GM21423 (cell line): ENCODE data around the gene ZNF81.
"Not testable (repeated sequence)": the region's sequence is repeated elsewhere in the genome, so short reads cannot be mapped to it uniquely, and the experiment has no call there.

ENCODE experiments used
- ATAC-seq: cut with Tn5 transposase; IDR thresholded peaks from one replicate; pipeline ENCODE4 v1.9.1; 2021; ENCODE audit warnings: mild to moderate bottlenecking, moderate library complexity; ENCODE audit not compliant: unreplicated experiment

Gene ZNF81

GRCh38 chrX:47843363-47843762 is 6.7 kb downstream of the ZNF81 start:
- no peak for ATAC-seq

DNA sequence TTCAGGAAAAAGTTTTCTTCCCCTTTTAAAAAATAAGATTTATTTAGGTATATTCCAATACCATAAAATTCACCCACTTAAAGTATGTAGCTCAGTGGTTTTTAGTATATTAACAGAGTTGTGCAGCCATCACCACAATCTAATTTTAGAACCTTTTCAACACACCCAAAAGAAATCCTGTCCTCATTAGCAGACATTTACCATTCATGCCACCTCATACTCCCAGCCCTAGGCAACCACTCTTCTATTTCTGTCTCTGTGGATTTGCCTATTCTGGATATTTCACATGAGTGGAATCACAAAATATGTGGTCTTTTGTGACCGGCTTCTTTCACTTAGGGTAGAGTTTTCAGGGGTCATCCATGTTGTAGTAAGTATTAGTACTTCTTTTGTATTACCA is 7.4 kb downstream of the ZNF81 start:
- ATAC-seq: no peak

- ATAC-seq: no peak
These were observed 9.3 kb downstream of the ZNF81 start for GRCh38 chrX:47846040-47846439.

GRCh38 chrX:47849778-47850177 is 13.1 kb downstream of the ZNF81 start:
- ATAC-seq: no peak

GRCh38 chrX:47850389-47850788 is 13.7 kb downstream of the ZNF81 start:
- not testable (repeated sequence) for ATAC-seq

- ATAC-seq: no peak
These were observed 14.2 kb downstream of the ZNF81 start for GRCh38 chrX:47850901-47851300.

GRCh38 chrX:47854474-47854873 is 17.8 kb downstream of the ZNF81 start:
- ATAC-seq: no peak

- ATAC-seq: no peak
These were observed 23.0 kb downstream of the ZNF81 start for GRCh38 chrX:47859686-47860085.

- ATAC-seq: no peak
These were observed 26.0 kb downstream of the ZNF81 start for GRCh38 chrX:47862680-47863079.

DNA sequence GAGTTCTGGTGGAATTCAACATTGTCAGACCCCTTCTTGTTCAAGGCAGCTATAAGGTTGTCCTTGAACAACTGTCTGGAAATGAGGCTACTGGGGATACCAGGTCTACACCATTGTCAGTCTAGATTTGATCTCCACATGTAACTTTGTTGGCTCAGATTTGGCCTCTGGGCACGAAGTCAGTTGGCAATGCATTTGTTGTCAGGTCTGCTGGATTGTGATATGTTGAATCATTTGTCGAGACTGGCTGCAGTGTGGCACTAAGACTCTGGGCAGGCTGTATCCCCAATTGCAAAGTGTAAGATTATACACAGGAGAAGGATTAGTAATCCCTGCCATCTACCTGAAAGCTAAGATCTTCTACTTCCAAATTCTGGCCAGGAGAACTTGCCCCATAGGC is 26.5 kb downstream of the ZNF81 start:
- no peak for ATAC-seq

DNA sequence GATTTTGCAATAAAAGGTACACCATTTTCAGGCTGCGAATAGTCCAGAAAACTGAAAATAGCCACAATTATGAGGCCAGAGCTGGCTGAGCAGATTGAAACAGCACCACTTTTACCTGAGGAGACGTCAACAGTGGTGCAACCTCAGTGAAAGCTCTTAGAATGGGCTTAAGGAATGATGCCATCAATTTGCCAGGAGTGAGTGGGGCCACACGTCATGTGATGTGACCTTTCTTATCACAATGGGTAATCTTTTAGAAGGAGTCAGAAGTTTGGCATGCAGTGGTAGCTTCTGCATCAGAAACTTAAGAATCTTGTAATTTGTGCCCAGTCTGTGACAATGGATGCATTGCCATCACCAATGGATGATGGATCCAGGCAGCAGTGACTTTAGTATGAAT is 27.6 kb downstream of the ZNF81 start:
- no peak for ATAC-seq

- no peak for ATAC-seq
These were observed 28.1 kb downstream of the ZNF81 start for GRCh38 chrX:47864785-47865184.

DNA sequence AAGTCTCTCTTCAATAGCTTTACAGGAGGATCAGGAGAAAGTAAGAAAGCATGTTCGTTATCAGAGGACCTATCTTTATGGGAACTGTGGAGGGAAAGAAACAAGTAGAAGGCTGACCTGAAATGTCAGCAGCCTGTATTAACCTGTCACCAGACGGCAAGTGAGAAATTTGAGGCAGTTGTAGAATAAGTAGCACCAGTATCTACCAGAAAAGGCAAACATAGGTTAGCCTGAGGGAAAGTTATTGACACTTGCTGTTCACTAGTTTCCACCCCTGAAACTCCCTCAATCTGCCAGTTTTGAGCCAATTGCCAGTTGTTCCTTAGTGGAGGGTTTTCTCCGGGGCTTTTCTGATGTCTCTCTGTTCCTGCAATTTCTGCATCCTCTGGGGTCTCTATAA is 36.4 kb downstream of the ZNF81 start:
- ATAC-seq: no peak

DNA sequence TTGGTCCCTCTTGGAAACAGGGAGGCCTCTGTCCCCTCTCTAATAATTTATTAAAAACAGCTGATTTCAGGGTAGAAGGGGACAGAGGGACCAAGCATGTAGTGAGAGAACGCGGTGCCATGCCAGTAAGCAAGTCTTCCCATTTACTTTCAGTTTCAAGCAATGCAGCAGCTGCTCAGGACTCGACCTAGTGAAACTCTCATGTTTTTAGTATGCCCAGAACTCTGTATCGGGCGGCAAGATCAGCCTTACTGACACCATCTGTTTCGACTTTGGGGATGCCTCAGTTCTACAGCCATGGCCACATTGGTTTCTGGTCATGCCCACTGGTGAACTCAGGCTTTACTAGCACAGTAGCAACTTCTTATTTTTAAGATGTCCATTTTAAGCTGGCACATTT is 40.6 kb downstream of the ZNF81 start:
- ATAC-seq: no peak

- no peak for ATAC-seq
These were observed 41.5 kb downstream of the ZNF81 start for GRCh38 chrX:47878198-47878597.

- ATAC-seq: no peak
These were observed 42.8 kb downstream of the ZNF81 start for GRCh38 chrX:47879463-47879862.

DNA sequence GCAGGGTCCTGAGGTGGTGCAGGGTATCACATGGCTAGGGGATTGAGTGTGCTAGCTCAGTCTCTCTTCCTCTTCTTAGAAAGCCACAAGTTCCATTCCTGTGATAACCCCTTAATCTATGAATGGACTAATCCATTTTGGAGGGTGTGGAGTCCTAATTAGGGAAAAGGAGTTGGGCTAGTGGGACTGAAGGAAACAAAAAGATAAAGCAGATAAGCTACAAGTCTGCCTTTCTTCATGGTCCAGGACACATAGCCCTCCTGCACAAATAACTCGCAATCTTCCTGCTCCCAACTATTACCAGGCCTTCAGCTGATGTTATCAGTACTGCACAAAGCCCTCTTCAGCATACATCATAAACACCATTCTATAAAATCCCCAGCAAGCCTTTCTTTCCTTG is 44.2 kb downstream of the ZNF81 start:
- ATAC-seq: no peak

DNA sequence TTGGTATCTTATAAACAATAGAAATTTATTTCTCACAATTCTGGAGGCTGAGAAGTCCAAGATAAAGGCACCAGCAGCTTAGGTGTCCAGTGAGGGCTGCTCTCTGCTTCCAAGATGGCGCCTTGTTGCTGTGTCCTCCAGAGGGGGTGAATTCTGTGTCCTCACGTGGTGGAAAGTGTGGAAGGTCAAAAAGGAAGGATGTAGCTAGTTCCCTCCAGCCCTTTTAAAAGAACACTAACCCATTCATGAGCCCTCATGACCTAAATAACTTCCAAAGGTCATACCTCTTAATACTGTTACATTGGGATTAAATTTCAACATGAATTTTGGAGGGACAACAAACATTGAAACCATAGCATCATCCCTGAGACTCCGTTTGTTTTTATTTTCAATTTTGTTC is 48.8 kb downstream of the ZNF81 start:
- no peak for ATAC-seq

GRCh38 chrX:47898024-47898423 is 61.3 kb downstream of the ZNF81 start:
- ATAC-seq: no peak

DNA sequence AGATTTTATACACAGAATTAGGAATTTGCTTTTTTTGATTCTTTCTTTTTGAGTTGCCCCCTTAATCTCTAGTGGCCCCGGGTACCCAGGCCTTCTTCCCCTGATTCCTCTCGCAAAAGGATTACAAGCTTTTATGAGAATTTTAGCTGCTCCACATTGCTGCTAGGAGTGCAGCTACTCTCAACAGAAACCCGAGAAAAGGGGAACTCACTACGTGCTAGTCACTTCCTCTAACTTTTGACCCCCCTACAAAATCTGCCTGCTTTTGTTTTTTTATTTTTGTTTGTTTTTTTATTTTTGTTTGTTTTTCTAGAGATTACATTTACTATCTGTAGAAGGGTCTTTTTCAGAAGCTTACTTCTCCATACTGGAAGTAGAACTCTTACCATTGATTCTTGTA is 64.1 kb downstream of the ZNF81 start:
- no peak for ATAC-seq

- no peak for ATAC-seq
These were observed 65.5 kb downstream of the ZNF81 start for GRCh38 chrX:47902161-47902560.

DNA sequence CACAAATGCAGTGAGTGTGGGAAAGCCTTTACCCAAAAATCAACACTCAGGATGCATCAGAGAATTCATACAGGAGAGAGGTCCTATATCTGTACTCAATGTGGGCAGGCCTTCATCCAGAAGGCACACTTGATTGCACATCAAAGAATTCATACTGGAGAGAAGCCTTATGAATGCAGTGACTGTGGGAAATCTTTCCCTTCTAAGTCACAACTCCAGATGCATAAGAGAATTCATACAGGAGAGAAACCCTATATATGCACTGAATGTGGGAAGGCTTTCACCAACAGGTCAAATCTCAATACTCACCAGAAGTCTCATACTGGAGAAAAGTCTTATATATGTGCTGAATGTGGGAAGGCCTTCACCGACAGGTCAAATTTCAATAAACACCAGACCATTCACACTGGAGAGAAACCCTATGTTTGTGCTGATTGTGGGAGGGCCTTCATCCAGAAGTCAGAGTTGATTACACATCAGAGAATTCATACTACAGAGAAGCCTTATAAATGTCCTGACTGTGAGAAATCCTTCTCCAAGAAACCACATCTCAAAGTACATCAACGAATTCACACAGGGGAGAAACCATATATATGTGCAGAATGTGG is 79.3 kb downstream of the ZNF81 start:
- ATAC-seq: no peak

DNA sequence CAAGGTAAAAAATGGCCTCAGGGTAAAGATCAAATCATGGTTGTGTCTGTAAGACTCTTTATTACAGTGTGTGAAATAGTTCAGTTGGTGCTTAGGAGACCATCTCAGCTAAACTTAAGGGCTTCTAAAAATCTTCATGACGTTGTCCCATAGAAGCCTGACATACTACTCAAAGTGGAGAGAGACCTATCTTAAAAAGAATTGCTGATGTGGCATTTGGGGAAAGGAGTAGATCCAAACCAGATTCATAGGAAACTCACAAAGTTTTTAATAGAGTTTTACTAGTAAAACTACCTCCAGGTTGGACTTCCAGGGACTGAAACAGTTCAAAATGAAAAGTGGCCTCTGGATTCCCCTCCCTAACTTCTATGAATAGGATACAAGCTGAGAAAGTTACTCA is 81.6 kb downstream of the ZNF81 start:
- no peak for ATAC-seq

DNA sequence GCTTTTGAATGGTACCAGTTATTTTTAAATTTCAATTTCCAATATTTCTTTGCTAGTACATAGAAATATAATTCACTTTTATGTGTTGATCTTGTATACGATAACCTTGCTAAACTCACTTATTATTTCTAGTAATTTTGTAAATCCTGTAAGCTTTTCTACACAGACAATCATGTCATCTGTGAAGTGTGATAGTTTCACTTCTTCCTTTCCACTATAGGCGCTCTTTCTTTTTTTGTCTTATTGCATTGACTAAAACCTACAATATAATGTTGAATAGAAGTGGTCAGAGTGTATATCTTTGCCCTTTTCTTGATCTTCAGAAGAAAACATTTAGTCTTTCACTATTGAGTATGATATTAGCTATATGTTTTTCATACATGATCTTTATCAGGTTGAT is 90.5 kb downstream of the ZNF81 start:
- no peak for ATAC-seq
